ENCODE measurements around the gene CNBD2. TPM values are rescaled to one million over a fixed set of nuclear protein-coding genes. Genes with fewer than 3 reads are reported as not detected.
"Not testable (repeated sequence)": the region's sequence is repeated elsewhere in the genome, so short reads cannot be mapped to it uniquely, and the experiment has no call there.

CNBD2 gene
- total RNA-seq, 1 donor from 2014 or later: 3.8 TPM

DNA sequence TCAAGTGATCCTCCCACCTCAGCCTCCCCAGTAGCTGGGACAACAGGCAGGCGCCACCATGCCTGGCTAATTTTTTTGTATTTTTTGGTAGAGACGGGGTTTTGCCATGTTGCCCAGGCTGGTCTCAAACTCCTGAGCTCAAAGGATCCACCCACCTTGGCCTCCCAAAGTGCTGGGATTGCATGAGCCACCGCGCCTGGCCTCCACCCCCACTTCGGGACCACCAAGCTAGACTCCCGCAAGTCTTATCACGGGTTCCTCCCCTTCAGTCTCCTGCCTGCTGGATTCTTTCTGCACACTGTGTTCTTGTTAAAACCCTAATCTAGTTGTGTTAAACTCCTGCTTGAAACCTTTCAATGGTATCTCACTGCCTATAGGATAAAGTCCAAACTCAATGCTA, 57.7 kb downstream of the CNBD2 start:
- not testable (repeated sequence) for DNase-seq (ENCODE audit: low spot score)

- no peak for DNase-seq (ENCODE audit: low spot score)
Observed at GRCh38 chr20:36028106-36028808, 59.9 kb downstream of the CNBD2 start.

GRCh38 chr20:36030149-36030548, 61.8 kb downstream of the CNBD2 start:
- DNase-seq (ENCODE audit: low spot score): peak; percentile 54

DNA sequence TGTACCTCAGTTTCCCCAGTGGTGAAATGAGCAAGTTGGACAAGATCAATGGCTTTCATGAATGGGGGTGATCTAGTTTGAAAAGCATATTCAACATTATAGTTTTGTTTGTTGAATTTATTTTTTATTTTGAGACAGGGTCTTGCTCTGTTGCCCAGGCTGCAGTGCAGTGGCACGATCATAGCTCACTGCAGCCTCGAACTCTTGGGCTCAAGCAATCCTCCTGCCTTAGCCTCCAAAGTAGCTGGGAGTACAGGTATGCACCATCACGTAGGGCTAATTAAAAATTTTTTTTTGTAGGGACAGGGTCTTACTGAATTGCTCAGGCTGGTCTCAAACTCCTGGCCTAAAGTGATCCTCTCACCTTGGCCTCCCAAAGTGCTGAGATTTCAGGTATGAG, 63.4 kb downstream of the CNBD2 start:
- DNase-seq (ENCODE audit: low spot score): no peak

DNA sequence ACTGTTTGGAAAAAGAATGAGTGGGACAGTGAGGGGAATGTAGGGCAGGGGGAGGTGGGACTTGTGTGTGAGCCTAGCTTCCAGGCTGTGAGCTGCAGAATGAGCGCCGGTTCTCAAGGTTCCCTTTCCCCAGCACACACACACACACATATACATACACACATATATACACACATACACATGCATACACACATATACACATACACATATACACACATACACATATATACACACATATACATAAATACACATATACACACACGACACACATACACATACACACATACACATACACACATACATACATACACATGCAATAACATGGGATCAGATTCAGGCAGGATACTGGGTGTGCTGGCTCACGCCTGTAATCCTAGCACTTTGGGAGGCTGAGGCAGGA, 66.5 kb downstream of the CNBD2 start:
- no peak for DNase-seq (ENCODE audit: low spot score)

- DNase-seq (ENCODE audit: low spot score): no peak
Observed at GRCh38 chr20:36035745-36036144, 67.4 kb downstream of the CNBD2 start.

DNA sequence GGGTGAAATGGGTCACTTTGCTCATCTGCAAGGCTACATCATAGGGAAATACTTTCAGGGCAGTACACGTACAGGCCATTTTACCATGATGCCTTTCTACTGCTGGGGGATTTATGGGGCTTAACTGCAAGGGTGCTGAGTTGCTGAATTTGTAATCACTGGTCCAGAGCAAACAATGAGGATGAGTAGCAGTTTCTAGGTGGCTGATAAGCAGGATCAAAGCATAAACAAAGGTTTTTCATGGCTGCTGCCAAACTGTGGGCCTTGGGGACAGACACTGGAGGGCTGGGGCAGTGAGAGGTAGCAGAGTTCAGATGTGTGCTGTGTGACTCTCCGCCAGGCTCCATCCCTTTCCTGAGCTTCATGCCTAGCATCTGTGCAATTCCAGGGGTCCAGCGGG, 68.3 kb downstream of the CNBD2 start:
- no peak for DNase-seq (ENCODE audit: low spot score)

- DNase-seq (ENCODE audit: low spot score): no peak
Observed at GRCh38 chr20:36040571-36040970, 72.2 kb downstream of the CNBD2 start.

DNA sequence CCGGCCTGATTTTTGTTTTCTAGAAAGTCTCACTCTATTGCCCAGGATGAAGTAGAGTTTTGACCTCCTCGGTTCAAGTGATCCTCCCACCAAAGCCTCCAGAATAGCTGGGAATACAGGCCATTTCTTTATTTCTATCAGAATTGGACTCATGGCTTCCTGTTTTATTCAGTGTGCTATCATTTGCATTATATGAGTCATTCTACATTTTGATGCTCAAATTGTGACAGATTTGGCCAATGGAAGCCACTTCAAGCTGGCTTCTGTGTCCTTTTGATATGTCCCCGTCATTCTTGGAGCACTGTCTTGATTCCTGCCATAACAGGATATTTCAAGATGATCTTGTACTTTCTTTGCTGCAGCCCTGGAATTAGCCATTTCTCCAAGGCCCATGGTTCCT, 75.1 kb downstream of the CNBD2 start:
- no peak for DNase-seq (ENCODE audit: low spot score)

- no peak for DNase-seq (ENCODE audit: low spot score)
Observed at GRCh38 chr20:36043892-36044515, 75.6 kb downstream of the CNBD2 start.

DNA sequence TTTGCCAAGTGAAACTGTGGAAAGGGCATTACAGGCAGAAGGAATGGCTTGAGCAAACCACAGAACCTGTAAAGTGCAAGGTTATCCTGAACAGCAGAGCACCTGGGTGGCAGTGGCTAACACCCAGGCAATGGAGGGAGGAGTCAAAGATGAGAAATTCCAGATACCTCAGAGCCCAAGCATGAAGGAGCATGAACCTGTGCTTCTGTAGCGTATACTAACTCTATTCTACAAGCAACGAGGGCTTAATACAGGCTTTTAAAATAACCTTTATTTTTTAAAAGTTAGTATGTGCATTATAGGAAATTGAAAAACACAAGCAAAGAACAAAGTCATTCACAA, 77.0 kb downstream of the CNBD2 start:
- no peak for DNase-seq (ENCODE audit: low spot score)

DNA sequence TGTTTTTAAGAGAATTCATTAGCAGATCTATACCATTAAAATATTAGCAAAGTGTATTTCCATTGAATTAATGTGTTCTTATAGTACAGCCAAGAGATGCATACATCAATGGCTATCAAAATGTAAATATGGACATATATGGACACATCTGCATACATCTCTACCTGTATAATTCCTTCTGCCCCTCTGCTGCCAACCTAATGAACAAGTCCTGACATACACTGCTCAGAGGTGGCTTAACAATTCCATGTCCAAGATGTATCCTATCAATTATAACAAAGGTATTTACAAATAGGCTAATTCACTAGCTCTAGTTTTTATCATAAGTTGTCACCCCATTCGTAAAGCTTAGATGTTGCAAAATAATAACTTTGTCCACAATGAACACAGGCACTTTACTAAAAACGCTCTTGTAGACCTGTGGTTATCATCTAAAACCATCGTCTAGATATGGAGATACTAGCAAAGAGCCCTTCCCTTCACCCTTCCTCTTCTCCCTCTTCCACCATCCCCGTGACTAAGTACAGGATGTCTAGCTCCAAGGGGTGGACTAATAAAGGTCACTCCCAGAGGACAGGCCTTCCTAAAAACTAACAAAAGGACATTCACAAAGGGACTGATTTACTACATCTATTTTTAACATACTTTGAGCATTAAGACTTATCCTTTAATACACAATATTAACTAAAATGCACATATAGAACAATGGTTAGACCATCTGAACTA, 77.8 kb downstream of the CNBD2 start:
- DNase-seq (ENCODE audit: low spot score): not testable (repeated sequence)

DNA sequence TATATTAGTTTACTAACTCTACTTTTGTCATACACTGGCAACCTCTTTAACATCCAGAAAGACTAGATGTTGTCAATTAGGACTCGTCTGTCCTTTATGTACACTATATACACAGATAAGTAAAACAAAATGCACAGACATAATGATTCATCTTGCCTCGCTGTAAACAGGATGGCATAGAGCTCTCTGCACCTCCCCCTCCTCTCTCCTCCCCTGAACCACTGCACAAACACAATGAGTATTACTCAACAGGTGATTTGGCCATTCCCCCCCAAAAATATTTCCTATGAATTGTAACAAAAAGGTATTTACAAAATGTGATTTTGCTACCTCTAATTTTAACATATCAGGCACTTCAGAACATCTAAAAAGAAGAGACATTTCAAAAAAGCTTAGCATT, 81.0 kb downstream of the CNBD2 start:
- not testable (repeated sequence) for DNase-seq (ENCODE audit: low spot score)

DNA sequence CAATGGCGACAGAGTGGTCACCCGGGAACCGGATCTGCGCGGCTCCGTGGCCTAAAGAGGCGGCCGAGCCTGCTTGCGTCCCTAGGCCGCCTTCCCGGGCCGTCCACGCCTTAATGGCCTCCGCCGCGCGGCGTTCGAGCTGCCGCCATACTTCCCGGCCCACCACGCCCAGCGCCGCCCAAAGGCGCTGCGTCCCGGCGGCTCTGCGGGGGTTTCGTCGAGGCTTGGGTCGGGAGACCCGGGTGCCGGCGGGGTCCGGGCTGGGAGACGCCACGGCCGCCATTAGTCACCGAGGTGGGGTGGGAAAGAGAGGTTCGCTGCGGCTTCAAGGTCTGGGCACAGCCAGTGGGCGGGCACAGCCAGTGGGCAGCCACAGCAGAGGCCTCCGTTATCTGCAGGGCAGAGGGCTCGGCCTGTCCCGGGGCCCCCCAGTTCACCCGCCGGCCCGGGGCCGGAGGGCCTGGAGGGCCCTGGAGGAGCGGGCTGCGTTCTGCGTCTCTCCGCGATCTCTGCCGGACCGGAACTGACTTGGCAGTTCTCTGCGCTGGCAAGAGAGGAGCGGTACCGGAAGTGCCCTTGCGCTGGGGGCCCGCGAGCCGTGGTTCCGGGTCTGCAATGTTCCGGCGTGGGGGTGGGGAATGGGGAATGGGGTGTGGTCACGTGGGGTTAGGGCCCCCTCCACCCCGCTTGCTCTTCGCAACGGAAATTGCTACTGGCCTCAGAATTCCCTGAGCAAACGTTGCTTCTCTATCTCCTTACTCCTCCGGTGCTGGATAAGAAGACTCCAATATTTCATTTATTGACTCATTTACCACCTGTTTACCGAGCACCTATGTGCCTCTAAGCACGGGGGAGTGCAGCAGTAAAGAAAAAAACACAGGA, 82.3 kb downstream of the CNBD2 start:
- peak; percentile 94 for DNase-seq (ENCODE audit: low spot score)

GRCh38 chr20:36051318-36052116, 83.1 kb downstream of the CNBD2 start:
- no peak for DNase-seq (ENCODE audit: low spot score)

DNA sequence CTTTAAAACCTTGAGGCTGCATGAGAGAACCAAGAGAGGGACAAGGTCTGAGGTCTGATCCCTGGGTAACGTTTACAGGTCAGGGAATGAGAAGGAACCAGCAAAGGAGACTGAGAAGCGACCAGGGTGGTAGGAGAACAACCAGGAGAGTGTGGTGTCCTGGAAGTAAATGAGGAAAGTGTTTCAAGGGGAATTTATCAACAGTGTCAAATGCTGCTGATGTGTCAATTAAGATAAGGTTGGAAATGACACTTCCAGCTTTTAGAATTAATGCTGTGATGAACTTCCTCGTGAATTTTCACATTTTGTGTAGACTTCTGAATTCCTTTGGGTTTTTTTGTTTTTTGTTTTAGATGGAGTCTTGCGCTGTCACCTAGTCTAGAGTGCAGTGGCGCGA, 83.7 kb downstream of the CNBD2 start:
- DNase-seq (ENCODE audit: low spot score): no peak

DNA sequence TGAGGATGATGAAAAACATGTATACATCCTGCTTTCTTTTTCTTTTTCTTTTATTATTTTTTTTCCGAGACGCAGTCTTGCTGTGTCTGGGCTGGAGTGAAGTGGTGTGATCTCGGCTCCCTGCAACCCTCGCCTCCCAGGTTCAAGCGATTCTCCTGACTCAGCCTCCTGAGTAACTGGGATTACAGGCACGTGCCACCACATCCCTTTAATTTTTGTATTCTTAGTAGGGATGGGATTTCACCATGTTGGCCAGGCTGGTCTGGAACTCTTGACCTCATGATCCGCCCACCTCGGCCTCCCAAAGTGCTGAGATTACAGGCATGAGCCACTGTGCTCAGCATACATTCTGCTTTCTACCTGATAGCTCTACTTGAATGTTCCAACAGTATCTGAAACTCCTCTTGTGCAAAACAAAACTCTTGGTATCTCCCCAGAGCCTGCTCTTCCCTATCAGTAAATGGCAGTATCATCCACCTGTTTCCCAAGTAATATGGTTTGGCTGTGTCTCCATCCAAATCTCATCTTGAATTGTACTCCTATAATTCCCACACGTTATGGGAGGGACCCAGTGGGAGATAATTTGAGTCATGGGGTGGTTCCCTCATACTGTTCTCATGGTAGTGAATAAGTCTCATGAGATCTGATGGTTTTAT, 85.6 kb downstream of the CNBD2 start:
- not testable (repeated sequence) for DNase-seq (ENCODE audit: low spot score)

DNA sequence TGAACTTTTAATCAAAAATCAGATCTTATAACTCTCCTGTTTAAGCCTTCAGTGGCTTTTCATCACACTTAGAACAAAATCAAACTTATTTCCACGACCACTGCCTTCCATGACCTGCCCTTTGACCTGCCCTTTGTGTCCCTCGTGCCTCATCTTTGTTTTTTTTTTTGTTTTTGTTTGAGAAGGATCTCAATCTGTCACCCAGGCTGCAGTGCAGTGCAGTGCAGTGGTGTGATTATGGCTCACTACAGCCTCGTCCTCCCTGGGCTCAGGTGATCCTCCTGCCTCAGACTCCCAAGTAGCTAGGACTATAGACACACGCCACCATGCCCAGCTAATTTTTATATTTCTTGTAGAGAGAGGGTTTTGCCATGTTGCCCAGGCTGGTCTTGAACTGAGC, 86.8 kb downstream of the CNBD2 start:
- DNase-seq (ENCODE audit: low spot score): no peak

DNA sequence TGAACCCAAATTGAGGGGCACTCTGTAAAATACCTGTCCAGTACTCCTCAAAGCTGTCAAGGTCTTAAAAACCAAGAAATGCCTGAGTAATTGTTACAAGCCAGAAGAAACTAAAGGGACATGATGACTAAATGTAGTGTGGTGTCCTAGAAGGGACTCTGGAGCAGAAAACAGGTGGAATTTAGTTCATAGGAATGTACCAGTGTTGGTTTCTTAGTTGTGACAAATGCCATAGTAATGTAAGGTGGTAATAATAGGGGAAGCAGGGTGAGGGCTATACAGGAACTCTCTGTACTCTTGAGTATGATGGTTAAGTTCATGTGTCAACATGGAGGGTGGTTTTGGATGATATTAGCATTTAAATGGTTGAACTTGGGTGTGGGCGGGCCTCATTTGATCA, 92.3 kb downstream of the CNBD2 start:
- DNase-seq (ENCODE audit: low spot score): no peak

- no peak for DNase-seq (ENCODE audit: low spot score)
Observed at GRCh38 chr20:36061754-36062153, 93.4 kb downstream of the CNBD2 start.

GRCh38 chr20:36062799-36063198, 94.4 kb downstream of the CNBD2 start:
- no peak for DNase-seq (ENCODE audit: low spot score)

All from ureter (tissue), 1 donor.